ENCODE results near the gene RNF115.

Gene RNF115

DNA sequence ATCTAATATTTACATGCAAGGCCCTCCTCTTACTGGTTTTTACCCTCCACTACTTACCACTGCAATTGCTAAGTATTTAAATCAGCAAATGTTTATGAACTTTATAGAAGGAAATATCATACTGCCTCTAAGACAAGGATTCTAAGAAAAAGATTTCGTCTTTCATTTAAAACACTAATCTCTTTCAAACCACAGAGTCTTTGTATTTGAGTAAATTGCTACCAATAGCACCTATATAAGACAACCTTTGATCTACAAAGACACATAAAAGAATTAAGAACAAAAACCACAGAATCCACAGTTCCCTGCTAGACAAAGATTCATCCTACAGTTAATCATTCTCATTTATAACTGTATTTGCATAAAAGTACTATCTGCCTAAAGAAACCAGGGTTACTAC is 37.6 kb downstream of the RNF115 start:
- Histone ChIP-seq H4K20me1 (ENCODE audit: insufficient read depth, low read length, poor library complexity, severe bottlenecking) (peaks cover 3% of the 10 kb centered on the region), H3K4me3 (ENCODE audit: low read length, poor library complexity, severe bottlenecking) (no peak overlapping the region), H3K27me3 (ENCODE audit: insufficient read depth, low read length, poor library complexity, severe bottlenecking) (no peaks in the 10 kb centered on the region), H3K36me3 (ENCODE audit: insufficient read depth, low read length) (peaks cover 48% of the 10 kb centered on the region; the same call in 1 of the 2 replicates), H3F3A (ENCODE audit: low read depth) (0 out of 2 replicates have a peak, but pooled peaks cover 3% of the 10 kb centered on the region), H3K9me3 (ENCODE audit: insufficient read depth, low read depth, low read length) (no peaks in the 10 kb centered on the region), H3K9me2 (replicated peaks; ENCODE audit: low read depth, low read length) (no peaks in the 10 kb centered on the region), H3K4me1 (ENCODE audit: insufficient read depth, low read length, poor library complexity, severe bottlenecking) (peaks cover 5% of the 10 kb centered on the region), H3K9ac (ENCODE audit: low read depth, low read length, poor library complexity, severe bottlenecking) (no peak overlapping the region), H3K79me2 (ENCODE audit: insufficient read depth, low read length) (peaks cover 11% of the 10 kb centered on the region; the same call in 1 of the 2 replicates), H2AFZ (ENCODE audit: low read length) (no peak overlapping the region), H3K4me2 (ENCODE audit: low read depth, low read length, poor library complexity, severe bottlenecking) (no peak overlapping the region)
- TF ChIP-seq, protein P1, sequence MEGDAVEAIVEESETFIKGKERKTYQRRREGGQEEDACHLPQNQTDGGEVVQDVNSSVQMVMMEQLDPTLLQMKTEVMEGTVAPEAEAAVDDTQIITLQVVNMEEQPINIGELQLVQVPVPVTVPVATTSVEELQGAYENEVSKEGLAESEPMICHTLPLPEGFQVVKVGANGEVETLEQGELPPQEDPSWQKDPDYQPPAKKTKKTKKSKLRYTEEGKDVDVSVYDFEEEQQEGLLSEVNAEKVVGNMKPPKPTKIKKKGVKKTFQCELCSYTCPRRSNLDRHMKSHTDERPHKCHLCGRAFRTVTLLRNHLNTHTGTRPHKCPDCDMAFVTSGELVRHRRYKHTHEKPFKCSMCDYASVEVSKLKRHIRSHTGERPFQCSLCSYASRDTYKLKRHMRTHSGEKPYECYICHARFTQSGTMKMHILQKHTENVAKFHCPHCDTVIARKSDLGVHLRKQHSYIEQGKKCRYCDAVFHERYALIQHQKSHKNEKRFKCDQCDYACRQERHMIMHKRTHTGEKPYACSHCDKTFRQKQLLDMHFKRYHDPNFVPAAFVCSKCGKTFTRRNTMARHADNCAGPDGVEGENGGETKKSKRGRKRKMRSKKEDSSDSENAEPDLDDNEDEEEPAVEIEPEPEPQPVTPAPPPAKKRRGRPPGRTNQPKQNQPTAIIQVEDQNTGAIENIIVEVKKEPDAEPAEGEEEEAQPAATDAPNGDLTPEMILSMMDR (conservative IDR thresholded peaks at IDR 0.05; ENCODE audit: low read length), result no peak
- TF ChIP-seq EZH2phosphoT487 (IDR thresholded peaks at IDR 0.05; ENCODE audit: borderline replicate concordance), result no peak

DNA sequence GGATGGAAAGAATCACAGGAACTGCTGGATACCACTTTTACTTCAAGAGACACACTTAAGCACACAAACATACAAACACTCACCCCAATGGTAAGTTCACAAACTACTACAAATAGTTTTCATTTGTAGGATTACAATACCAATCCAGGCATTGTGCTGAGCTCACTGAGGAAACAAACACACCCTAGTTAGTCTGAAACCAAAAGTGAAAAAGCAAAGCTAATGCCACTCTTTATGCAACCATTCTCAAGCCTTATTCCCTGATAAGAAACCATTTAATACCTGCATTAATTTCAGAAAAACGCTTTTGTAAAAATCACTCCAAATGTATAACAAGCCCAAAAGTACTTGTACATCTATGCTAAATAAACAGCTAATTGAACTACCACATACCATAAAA is 38.3 kb downstream of the RNF115 start:
- H2AFZ ChIP-seq (ENCODE audit: low read length), result no peak overlapping the region
- peaks cover 3% of the 10 kb centered on the region for H4K20me1 ChIP-seq (ENCODE audit: insufficient read depth, low read length, poor library complexity, severe bottlenecking)
- H3F3A ChIP-seq (ENCODE audit: low read depth), result 0 out of 2 replicates have a peak, but pooled peaks cover 3% of the 10 kb centered on the region
- no peaks in the 10 kb centered on the region for H3K9me3 ChIP-seq (ENCODE audit: insufficient read depth, low read depth, low read length)
- H3K9ac ChIP-seq (ENCODE audit: low read depth, low read length, poor library complexity, severe bottlenecking), result no peak overlapping the region
- peaks cover 53% of the 10 kb centered on the region; the same call in 1 of the 2 replicates for H3K36me3 ChIP-seq (ENCODE audit: insufficient read depth, low read length)
- peaks cover 10% of the 10 kb centered on the region; the same call in 1 of the 2 replicates for H3K79me2 ChIP-seq (ENCODE audit: insufficient read depth, low read length)
- TF ChIP-seq EZH2phosphoT487 (IDR thresholded peaks at IDR 0.05; ENCODE audit: borderline replicate concordance), result no peak
- TF ChIP-seq, protein P1 (conservative IDR thresholded peaks at IDR 0.05; ENCODE audit: low read length), result no peak
- no peak overlapping the region for H3K4me2 ChIP-seq (ENCODE audit: low read depth, low read length, poor library complexity, severe bottlenecking)
- peaks cover 5% of the 10 kb centered on the region for H3K4me1 ChIP-seq (ENCODE audit: insufficient read depth, low read length, poor library complexity, severe bottlenecking)
- H3K9me2 ChIP-seq (replicated peaks; ENCODE audit: low read depth, low read length), result no peaks in the 10 kb centered on the region
- H3K27me3 ChIP-seq (ENCODE audit: insufficient read depth, low read length, poor library complexity, severe bottlenecking), result no peaks in the 10 kb centered on the region
- no peak overlapping the region for H3K4me3 ChIP-seq (ENCODE audit: low read length, poor library complexity, severe bottlenecking)

DNA sequence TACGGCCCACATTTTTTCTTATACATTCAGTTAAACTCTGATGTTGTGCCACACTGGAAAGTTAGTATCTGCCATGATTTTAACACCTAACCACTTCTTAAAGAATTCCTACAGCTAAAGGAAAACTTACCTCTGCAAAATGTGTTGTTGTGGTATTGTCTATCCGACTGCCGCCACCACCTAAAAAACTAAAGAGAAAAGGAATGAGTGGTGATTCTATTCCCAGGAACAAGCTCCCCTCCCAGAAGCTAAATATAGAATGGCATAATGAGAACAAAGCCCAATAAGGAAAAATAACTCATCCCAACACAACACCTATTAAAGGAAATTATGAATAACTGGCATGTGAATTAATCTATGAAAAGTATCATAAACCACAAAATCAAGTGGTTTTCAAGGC is 39.5 kb downstream of the RNF115 start:
- no peak for TF ChIP-seq EZH2phosphoT487 (IDR thresholded peaks at IDR 0.05; ENCODE audit: borderline replicate concordance)
- TF ChIP-seq, protein P1 (conservative IDR thresholded peaks at IDR 0.05; ENCODE audit: low read length), result no peak
- Histone ChIP-seq H3K4me2 (ENCODE audit: low read depth, low read length, poor library complexity, severe bottlenecking) (no peak overlapping the region), H3K4me1 (ENCODE audit: insufficient read depth, low read length, poor library complexity, severe bottlenecking) (peaks cover 5% of the 10 kb centered on the region), H3K36me3 (ENCODE audit: insufficient read depth, low read length) (peaks cover 53% of the 10 kb centered on the region; the same call in 1 of the 2 replicates), H3K79me2 (ENCODE audit: insufficient read depth, low read length) (peaks cover 10% of the 10 kb centered on the region; the same call in 1 of the 2 replicates), H4K20me1 (ENCODE audit: insufficient read depth, low read length, poor library complexity, severe bottlenecking) (peaks cover 3% of the 10 kb centered on the region), H3F3A (ENCODE audit: low read depth) (0 out of 2 replicates have a peak, but pooled peaks cover 3% of the 10 kb centered on the region), H3K27me3 (ENCODE audit: insufficient read depth, low read length, poor library complexity, severe bottlenecking) (no peaks in the 10 kb centered on the region), H3K9me2 (replicated peaks; ENCODE audit: low read depth, low read length) (no peaks in the 10 kb centered on the region), H2AFZ (ENCODE audit: low read length) (no peak overlapping the region), H3K9me3 (ENCODE audit: insufficient read depth, low read depth, low read length) (no peaks in the 10 kb centered on the region), H3K9ac (ENCODE audit: low read depth, low read length, poor library complexity, severe bottlenecking) (no peak overlapping the region), H3K4me3 (ENCODE audit: low read length, poor library complexity, severe bottlenecking) (no peak overlapping the region)

All from Loucy (cell line).